GM18511 (cell line): ENCODE data around the gene RBFOX1.

Source experiments
- ATAC-seq: cut with Tn5 transposase; IDR thresholded peaks from one replicate; pipeline ENCODE4 v1.9.1; 2021; ENCODE audit warnings: mild to moderate bottlenecking, moderate library complexity; ENCODE audit not compliant: unreplicated experiment

RBFOX1 gene

GRCh38 chr16:7755347-7755882 is 422.8 kb downstream of the RBFOX1 start:
- ATAC-seq = no peak
